GM18909 (cell line): ENCODE measurements around the gene FKBP2.
A peak's percentile ranks its signal among the peaks of the same experiment; 100 is the strongest.

Experiments
- ATAC-seq: cut with Tn5 transposase; IDR thresholded peaks from one replicate; pipeline ENCODE4 v1.9.1; 2021; ENCODE audit warnings: mild to moderate bottlenecking; ENCODE audit not compliant: unreplicated experiment, poor library complexity

Gene FKBP2

GRCh38 chr11:64278576-64279190 lies 37.8 kb downstream of the FKBP2 start:
- no peak for ATAC-seq

DNA sequence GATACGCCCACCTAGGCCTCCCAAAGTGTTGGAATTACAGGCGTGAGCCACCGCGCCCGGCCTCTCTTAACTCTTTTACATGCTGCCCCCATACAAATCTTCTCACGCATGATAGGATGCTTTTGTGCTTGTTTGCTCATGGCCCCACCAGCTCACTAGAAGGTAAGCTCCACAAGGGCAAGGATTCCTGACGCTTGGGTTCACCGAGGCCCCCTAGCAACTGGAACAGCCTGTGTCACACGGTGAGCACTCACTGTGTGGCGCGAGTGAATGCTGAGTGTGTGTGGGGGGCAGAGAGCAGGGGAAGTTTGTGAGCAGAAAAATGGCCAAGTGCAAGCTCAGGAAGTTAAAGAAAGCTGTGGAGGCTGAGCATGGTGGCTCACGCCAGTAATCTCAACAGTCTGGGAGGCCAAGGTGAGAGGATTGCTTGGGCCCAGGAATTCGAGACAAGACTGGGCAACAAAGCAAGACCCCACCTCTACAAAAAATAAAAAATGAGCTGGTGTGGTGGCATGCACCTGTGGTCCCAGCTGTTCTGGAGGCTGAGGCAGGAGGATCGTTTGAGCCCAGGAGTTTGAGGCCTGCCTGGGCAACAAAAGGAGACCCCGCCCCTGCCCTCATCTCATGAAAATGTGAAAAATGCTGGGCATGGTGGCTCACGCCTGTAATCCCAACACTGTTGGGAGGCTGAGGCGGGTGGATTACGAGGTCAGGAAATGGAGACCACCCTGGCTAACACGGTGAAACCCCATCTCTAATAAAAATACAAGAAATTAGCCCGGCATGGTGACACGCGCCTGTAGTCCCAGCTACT lies 41.3 kb downstream of the FKBP2 start:
- no peak for ATAC-seq

DNA sequence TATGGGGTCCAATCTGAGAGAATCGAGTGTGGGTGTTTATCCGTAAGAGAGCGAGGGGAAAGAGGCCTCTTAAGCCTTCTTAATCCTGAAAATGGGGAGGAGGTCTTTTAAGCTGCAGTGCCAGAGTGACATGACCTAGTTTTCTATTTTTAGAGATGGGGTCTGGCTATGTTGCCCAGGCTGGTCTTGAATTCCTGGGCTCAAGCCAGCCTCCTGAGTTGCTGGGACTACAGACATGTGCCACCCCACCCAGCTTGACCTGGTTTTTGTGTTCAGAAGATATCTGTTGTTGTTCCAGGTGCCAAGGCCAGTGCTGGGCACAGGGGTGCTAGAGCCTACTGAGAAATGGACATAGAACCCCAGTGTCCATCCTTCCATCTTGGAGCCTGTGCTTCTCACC lies 42.2 kb downstream of the FKBP2 start:
- no peak for ATAC-seq

- peak; percentile 73 for ATAC-seq
Observed at GRCh38 chr11:64284048-64284961, 43.4 kb downstream of the FKBP2 start, which contains the start of gene BAD. Gene BAD (minus strand): TSS chr11:64284665. CDS start chr11:64284368, 297 bp downstream.

DNA sequence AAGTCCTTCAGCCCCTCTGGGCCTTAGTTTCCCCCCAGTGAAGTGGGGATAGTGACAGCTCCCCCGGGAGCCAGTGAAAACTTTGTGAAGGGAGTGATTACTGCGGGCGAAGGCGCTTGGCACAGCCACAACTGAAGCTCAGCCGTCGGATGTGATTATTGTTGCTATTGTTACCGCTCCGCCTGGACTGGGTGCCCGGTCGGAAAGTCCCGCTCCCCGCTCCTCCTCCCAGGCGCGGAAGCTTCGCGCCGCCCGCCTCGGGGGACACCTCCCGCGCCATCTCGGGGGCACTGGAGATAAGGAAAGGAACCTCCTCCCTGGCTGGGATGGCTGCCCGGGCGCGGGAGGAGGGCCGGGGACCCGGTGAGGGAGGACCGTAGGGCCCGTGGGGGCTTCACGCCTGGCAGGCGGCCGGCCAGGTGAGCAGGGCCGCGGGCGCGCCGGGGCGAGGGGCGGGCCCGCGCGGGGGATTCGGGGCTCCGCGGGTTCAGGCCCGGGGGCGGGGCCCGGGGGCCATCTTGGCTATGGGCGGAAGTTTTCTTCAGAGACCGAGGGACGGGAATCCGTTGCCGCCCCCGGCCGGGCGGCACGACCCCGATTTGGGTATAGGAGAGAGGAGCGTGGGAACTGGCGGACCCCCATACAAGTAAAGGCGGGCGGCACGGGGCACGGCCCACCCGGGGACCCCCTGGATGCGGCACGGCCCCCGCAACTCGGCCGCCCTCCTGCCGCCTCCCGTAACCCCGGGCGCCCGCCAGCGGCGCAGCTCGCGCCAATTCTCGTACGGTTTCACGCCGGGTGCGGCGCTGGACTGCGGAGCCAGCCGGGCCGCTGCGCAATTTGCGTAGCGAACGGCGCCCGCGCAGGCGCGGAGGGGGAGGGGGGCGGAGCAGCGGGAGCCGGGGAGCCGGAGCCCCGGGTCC lies 44.3 kb downstream of the FKBP2 start, which contains the start of gene GPR137:
Gene GPR137 (plus strand): TSS at position 887 of the 923 bp plus-strand sequence. CDS start 677 bp downstream, outside the sequence.
- ATAC-seq = peak; percentile 62

DNA sequence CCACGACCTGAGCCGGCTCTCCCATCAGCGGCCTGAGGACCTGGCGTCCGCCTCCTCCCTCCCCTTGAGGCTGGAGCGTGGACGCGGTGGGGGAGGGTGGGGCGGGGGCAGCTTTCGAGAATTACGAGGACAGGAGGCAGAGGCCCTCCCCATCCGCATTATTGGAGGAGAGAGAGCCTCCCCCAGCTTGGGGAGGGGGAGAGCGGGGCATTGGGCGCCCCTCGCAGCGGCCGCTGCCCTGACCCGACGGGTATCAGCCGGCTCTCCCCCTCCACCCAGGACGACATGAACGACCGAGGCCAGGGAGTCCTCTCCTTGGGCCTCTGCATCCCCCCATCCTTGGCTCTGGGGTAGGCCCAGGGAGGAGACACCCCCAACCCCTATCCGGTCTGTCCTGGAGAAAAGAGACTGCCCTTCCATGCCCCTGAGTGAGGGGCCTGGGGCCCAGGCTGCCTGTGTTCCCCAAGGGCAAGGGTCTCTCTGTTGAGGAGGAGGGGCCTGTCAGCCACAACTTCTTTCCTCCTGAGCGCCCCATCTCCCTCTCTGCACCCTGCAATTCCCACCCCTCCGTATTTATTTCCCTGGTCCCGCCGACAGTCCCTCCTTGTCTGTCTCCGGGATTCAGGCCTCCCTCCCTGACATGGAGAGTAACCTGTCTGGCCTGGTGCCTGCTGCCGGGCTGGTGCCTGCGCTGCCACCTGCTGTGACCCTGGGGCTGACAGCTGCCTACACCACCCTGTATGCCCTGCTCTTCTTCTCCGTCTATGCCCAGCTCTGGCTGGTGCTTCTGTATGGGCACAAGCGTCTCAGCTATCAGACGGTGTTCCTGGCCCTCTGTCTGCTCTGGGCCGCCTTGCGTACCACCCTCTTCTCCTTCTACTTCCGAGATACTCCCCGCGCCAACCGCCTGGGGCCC lies 45.2 kb downstream of the FKBP2 start:
- ATAC-seq = no peak

DNA sequence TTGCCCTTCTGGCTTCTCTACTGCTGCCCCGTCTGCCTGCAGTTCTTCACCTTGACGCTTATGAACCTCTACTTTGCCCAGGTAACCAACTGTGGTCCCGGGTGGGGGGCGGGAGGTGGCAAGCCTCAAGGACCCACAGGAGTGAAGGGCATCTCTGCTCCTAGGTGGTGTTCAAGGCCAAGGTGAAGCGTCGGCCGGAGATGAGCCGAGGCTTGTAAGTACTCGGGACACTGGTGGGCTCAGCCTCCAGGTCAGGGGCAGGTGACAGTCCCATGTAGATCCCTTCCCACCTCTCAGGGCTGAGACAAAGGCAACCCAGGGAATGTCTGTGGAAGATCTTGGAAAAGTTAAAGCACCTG lies 45.9 kb downstream of the FKBP2 start:
- ATAC-seq = no peak

- no peak for ATAC-seq
Observed at GRCh38 chr11:64287676-64288352, 46.9 kb downstream of the FKBP2 start.

DNA sequence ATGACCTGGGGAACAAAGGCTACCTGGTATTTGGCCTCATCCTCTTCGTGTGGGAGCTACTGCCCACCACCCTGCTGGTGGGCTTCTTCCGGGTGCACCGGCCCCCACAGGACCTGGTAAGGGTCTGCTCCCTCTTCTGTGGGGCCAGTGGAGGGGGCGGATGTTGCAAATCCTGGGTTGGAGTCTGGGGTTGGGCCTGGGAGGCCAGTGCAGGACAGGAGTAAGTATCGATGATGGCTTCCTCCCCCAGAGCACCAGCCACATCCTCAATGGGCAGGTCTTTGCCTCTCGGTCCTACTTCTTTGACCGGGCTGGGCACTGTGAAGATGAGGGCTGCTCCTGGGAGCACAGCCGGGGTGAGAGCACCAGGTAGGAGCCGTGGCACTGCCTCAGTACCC lies 47.5 kb downstream of the FKBP2 start:
- no peak for ATAC-seq

GRCh38 chr11:64289002-64289564 lies 48.2 kb downstream of the FKBP2 start:
- no peak for ATAC-seq

GRCh38 chr11:64290352-64291261 lies 49.7 kb downstream of the FKBP2 start:
- ATAC-seq = no peak

DNA sequence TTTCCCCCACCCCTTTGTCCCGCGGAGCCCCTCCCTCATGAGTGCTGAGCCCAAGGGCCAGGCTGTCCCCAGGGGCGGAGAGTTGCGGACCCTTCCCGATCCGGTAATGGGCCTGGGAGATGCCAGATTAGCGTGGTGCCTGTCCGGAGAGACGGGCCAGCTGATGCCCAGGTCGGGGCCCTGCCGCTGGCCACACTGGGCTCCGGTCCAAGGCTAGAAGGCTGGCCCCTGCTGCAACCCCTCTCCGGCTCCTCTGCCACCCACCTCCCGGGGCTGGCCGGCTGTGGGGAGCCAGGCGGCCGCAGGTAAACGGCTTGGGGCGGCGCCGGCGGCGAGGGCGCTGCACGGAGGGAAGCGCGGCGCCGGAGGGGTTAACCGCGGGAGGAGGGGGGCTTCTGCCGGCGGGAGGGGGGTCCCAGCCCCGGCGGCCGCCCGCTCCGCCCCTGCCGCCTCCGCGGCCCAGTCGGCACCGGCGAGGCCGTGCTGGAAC lies 50.4 kb downstream of the FKBP2 start, which contains the start of gene KCNK4:
Gene KCNK4 (plus strand): TSS at position 41 of the 490 bp plus-strand sequence. CDS start 1,717 bp downstream, outside the sequence.
- ATAC-seq = no peak

DNA sequence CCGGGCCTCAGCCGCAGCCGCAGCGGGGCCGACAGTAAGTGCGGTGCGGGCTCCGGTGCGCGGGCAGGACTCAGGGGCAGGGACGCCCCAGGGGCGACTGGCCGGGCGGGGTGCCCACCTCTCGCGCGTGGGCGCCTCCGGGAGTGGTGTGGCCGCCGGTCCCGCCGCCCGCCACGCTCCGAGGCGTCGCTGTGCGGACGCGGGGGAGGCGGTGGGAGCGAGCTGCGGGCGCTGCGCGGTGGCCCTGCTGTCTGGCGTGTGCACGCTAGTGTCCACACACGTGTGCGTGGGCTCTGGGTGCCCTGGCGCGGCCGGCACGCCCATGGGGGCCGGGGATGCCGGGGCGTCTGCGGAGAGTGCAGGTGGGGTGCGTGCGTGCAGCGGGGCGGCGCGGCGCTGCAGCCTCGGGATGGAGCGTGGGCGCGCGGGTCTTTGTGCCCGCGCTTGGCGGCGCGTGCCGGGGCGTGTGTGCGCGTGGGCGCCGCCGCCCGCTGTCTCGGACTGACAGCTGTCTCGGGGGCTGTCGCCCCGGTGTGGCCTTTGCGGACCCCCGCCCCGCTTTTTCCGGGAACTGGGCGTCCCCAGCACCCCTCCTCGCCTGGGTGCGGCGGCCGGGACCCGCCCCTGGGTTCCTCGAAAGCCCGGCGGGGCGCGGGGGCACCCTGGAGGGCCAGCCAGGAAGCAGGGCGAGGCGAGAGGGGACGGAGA lies 51.0 kb downstream of the FKBP2 start:
- no peak for ATAC-seq

- no peak for ATAC-seq
Observed at GRCh38 chr11:64292460-64293254, 51.8 kb downstream of the FKBP2 start.
